ENCODE data around the gene TNFRSF19.
"Not testable (repeated sequence)": the region's sequence is repeated elsewhere in the genome, so short reads cannot be mapped to it uniquely, and the experiment has no call there.

The TNFRSF19 gene

GRCh38 chr13:23671897-23672296, 101.7 kb downstream of the TNFRSF19 start:
- H3K27ac ChIP-seq, result no peak overlapping the region
- CTCF ChIA-PET, result no interaction called here
- no peak for DNase-seq (ENCODE audit: low spot score)
- POLR2A ChIA-PET (ENCODE audit: low non-redundant PET), result no interaction called here
- TF ChIP-seq, protein P1, sequence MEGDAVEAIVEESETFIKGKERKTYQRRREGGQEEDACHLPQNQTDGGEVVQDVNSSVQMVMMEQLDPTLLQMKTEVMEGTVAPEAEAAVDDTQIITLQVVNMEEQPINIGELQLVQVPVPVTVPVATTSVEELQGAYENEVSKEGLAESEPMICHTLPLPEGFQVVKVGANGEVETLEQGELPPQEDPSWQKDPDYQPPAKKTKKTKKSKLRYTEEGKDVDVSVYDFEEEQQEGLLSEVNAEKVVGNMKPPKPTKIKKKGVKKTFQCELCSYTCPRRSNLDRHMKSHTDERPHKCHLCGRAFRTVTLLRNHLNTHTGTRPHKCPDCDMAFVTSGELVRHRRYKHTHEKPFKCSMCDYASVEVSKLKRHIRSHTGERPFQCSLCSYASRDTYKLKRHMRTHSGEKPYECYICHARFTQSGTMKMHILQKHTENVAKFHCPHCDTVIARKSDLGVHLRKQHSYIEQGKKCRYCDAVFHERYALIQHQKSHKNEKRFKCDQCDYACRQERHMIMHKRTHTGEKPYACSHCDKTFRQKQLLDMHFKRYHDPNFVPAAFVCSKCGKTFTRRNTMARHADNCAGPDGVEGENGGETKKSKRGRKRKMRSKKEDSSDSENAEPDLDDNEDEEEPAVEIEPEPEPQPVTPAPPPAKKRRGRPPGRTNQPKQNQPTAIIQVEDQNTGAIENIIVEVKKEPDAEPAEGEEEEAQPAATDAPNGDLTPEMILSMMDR (conservative IDR thresholded peaks at IDR 0.05; ENCODE audit: low read depth), result no peak

DNA sequence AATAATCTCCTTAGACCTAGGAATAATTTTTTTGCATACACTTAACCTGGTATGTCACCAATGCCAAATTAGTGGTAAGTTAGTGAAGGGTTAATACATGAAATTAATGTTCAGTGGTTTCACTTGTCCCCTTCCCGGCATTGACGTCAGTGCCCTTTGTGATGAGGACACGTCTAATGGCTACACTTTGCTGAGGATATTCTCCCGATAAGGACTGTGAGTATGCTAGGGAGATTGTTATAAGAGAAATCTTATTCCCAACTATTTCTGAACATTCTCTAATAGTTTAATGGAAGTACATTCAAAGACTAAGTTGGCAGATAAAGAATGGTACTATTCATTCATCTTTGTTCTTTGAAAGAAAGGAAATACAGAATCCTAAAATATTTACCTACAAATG, 102.4 kb downstream of the TNFRSF19 start:
- POLR2A ChIA-PET (ENCODE audit: low non-redundant PET), result no interaction called here
- DNase-seq (ENCODE audit: low spot score), result no peak
- CTCF ChIA-PET, result interaction anchor here (0.6 kb wide), 1 partner anchor 178 kb away, joined by 3 read pairs; no protein-coding TSS in a partner anchor
- no peak overlapping the region for H3K27ac ChIP-seq
- TF ChIP-seq, protein P1 (conservative IDR thresholded peaks at IDR 0.05; ENCODE audit: low read depth), result no peak

- no peak overlapping the region for H3K27ac ChIP-seq
- DNase-seq (ENCODE audit: low spot score), result peak; percentile 13
- CTCF ChIA-PET, result interaction anchor here (0.6 kb wide), 1 partner anchor 177 kb away, joined by 3 read pairs; no protein-coding TSS in a partner anchor
- TF ChIP-seq, protein P1 (conservative IDR thresholded peaks at IDR 0.05; ENCODE audit: low read depth), result no peak
- POLR2A ChIA-PET (ENCODE audit: low non-redundant PET), result no interaction called here
Observed at GRCh38 chr13:23673354-23673753, 103.1 kb downstream of the TNFRSF19 start.

GRCh38 chr13:23673867-23674605, 103.8 kb downstream of the TNFRSF19 start:
- no peak overlapping the region for H3K27ac ChIP-seq
- TF ChIP-seq, protein P1 (conservative IDR thresholded peaks at IDR 0.05; ENCODE audit: low read depth), result no peak
- ChIA-PET CTCF (no interaction called here), POLR2A (ENCODE audit: low non-redundant PET) (no interaction called here)
- no peak for DNase-seq (ENCODE audit: low spot score)

DNA sequence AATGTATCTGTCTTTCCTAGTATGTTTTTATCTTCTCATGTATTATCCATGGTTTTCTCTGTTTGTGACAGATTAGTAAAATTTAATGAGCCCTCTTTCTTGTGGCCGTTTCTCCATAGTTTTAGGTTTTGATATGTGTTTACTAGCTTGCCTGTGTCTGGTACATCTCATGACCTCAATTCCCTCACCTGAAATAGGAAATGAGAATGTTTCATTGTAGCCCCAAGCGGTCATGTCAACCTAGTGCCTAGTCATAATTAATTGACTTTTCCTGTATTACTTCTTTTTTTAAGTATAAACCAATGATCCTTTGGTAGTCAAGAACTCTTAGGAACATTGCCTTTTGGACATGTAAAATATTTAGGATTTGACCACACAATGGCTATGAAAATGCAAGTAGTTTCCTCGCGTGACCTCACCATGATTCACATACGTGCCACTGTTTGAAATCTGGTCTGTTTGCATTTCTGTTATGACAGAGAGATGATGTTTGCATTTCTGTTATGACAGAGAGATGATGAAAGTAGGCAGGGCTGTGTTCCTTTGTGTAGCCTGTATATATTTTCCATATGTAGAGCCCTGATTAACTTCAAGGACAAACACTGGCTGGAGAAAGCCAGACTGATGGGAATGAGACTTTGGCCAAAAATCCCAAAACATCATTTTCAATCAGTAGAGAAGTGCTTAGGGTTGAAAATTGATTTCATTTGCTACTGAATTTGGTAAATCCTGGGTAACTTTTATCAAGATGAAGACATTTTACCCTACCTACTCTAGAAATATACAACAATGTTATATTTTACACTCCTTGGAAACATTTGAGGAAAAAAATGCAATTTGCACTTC, 104.8 kb downstream of the TNFRSF19 start:
- POLR2A ChIA-PET (ENCODE audit: low non-redundant PET), result no interaction called here
- no peak overlapping the region for H3K27ac ChIP-seq
- CTCF ChIA-PET, result no interaction called here
- TF ChIP-seq, protein P1 (conservative IDR thresholded peaks at IDR 0.05; ENCODE audit: low read depth), result no peak
- DNase-seq (ENCODE audit: low spot score), result peak; percentile 82

GRCh38 chr13:23677679-23678288, 107.6 kb downstream of the TNFRSF19 start:
- POLR2A ChIA-PET (ENCODE audit: low non-redundant PET); DNase-seq (ENCODE audit: low spot score); H3K27ac ChIP-seq: not testable (repeated sequence)
- CTCF ChIA-PET, result interaction anchor here (0.6 kb wide), 1 partner anchor 1072 kb away, joined by 3 read pairs; no protein-coding TSS in a partner anchor
